MM.1S (cell line): ENCODE data around the gene ARF1.

ENCODE experiments used
- DNase-seq: peaks from one replicate; pipeline ENCODE4 v3.0.0-alpha.2; 2015
- H2AFZ ChIP-seq: fragments of 300-600 bp; sonication (generic); 2 replicates; pipeline ENCODE4 v1.6.0; 2016; ENCODE audit warnings: antibody characterized with exemption, low read length
- H3F3A ChIP-seq: fragments of 300-600 bp; sonication (generic); 2 replicates; pipeline ENCODE4 v1.6.1; 2016; ENCODE audit warnings: mild to moderate bottlenecking, antibody characterized with exemption, low read length, moderate library complexity, mixed read lengths; ENCODE audit not compliant: insufficient read depth
- H3K27ac ChIP-seq: fragments of 300-600 bp; sonication (generic); 2 replicates; pipeline ENCODE4 v1.5.1; 2016; ENCODE audit warnings: mild to moderate bottlenecking, low read length
- H3K27me3 ChIP-seq: fragments of 300-600 bp; sonication (generic); replicated peaks from 2 replicates; pipeline ENCODE4 v1.6.0; 2016; ENCODE audit warnings: low read length; ENCODE audit not compliant: insufficient read depth
- H3K36me3 ChIP-seq: fragments of 300-600 bp; sonication (generic); replicated peaks from 2 replicates; pipeline ENCODE4 v1.6.1; 2016; ENCODE audit warnings: mild to moderate bottlenecking, low read length, mixed read lengths; ENCODE audit not compliant: insufficient read depth
- H3K4me1 ChIP-seq: fragments of 300-600 bp; sonication (generic); 2 replicates; pipeline ENCODE4 v1.6.1; 2016; ENCODE audit warnings: low read length, mixed read lengths
- H3K4me2 ChIP-seq: fragments of 300-600 bp; sonication (generic); 2 replicates; pipeline ENCODE4 v1.6.0; 2016; ENCODE audit warnings: low read depth, low read length
- H3K4me3 ChIP-seq: fragments of 300-600 bp; sonication (generic); 2 replicates; pipeline ENCODE4 v1.5.1; 2016; ENCODE audit warnings: low read length, mixed read lengths
- H3K79me2 ChIP-seq: fragments of 300-600 bp; sonication (generic); 2 replicates; pipeline ENCODE4 v1.6.1; 2016; ENCODE audit warnings: mixed run types, low read length, mixed read lengths
- H3K9ac ChIP-seq: fragments of 300-600 bp; sonication (generic); 2 replicates; pipeline ENCODE4 v1.6.1; 2016; ENCODE audit warnings: low read length, mixed read lengths
- H3K9me2 ChIP-seq: fragments of 300-600 bp; sonication (generic); replicated peaks from 2 replicates; pipeline ENCODE4 v1.6.1; 2016; ENCODE audit warnings: mild to moderate bottlenecking, low read length, mixed read lengths; ENCODE audit not compliant: insufficient read depth
- H3K9me3 ChIP-seq: fragments of 300-600 bp; sonication (generic); replicated peaks from 2 replicates; pipeline ENCODE4 v1.6.1; 2016; ENCODE audit warnings: mild to moderate bottlenecking, low read length, mixed read lengths; ENCODE audit not compliant: insufficient read depth
- H4K20me1 ChIP-seq: fragments of 300-600 bp; sonication (generic); 2 replicates; pipeline ENCODE4 v1.6.1; 2016; ENCODE audit warnings: mild to moderate bottlenecking, low read length, moderate library complexity, mixed read lengths; ENCODE audit not compliant: insufficient read depth
- CTCF ChIP-seq: fragments of 300-600 bp; sonication (generic); IDR thresholded peaks from 2 replicates; pipeline ENCODE4 v1.5.1; 2016; ENCODE audit warnings: antibody characterized with exemption, low read length, mixed read lengths
- EZH2 ChIP-seq: fragments of 300-600 bp; sonication (generic); optimal IDR thresholded peaks from 2 replicates; pipeline ENCODE3; 2017; ENCODE audit warnings: low read depth, mild to moderate bottlenecking, antibody characterized with exemption, low read length, mixed read lengths
- EZH2phosphoT487 ChIP-seq: fragments of 300-600 bp; sonication (generic); IDR thresholded peaks from 2 replicates; pipeline ENCODE4 v1.6.1; 2018; ENCODE audit warnings: antibody characterized with exemption, low read length

ARF1 gene

GRCh38 chr1:228139406-228139930, 57.0 kb downstream of the ARF1 start:
- no peak for DNase-seq
- Histone ChIP-seq H3K79me2 (peaks cover 43% of the 10 kb centered on the region), H3K27me3 (peaks cover 26% of the 10 kb centered on the region), H3K4me2 (peak overlapping the region; percentile 86; the same call in 1 of the 2 replicates), H3K9me2 (no peaks in the 10 kb centered on the region), H3K4me1 (peaks cover 14% of the 10 kb centered on the region), H3K36me3 (no peaks in the 10 kb centered on the region), H3K9ac (peak overlapping the region; percentile 62), H4K20me1 (peaks cover 29% of the 10 kb centered on the region), H3F3A (peaks cover 15% of the 10 kb centered on the region), H2AFZ (peak overlapping the region; percentile 100), H3K4me3 (peak overlapping the region; percentile 95), H3K9me3 (no peaks in the 10 kb centered on the region), H3K27ac (peak overlapping the region; percentile 91; the same call in 1 of the 2 replicates)
- TF ChIP-seq CTCF, result no peak
- TF ChIP-seq EZH2, result no peak
- no peak for TF ChIP-seq EZH2phosphoT487

- H3K4me3 ChIP-seq, result peak within 1 kb of the TSS; percentile 95
- H3K9me2 ChIP-seq, result no peaks in the 10 kb centered on the region
- H3K79me2 ChIP-seq, result peaks cover 50% of the 10 kb centered on the region
- peak within 1 kb of the TSS; percentile 89 for H3K4me2 ChIP-seq
- peaks cover 26% of the 10 kb centered on the region for H3K27me3 ChIP-seq
- H2AFZ ChIP-seq, result peak within 1 kb of the TSS; percentile 100
- peak; percentile 100 for DNase-seq
- peaks cover 32% of the 10 kb centered on the region for H4K20me1 ChIP-seq
- no peak for TF ChIP-seq EZH2phosphoT487
- TF ChIP-seq EZH2, result no peak
- TF ChIP-seq CTCF, result peak; percentile 16; the same call in 1 of the 2 replicates
- H3K9me3 ChIP-seq, result no peaks in the 10 kb centered on the region
- peaks cover 15% of the 10 kb centered on the region for H3F3A ChIP-seq
- no peaks in the 10 kb centered on the region for H3K36me3 ChIP-seq
- peak within 1 kb of the TSS; percentile 91 for H3K27ac ChIP-seq
- H3K4me1 ChIP-seq, result peaks cover 14% of the 10 kb centered on the region
- peak within 1 kb of the TSS; percentile 97 for H3K9ac ChIP-seq
These were observed 57.6 kb downstream of the ARF1 start, which contains the start of gene GUK1 for GRCh38 chr1:228139931-228140723. Gene GUK1, plus strand, starts transcription at chr1:228140279. Its CDS starts 24 bp downstream, at chr1:228140303.

- no peaks in the 10 kb centered on the region for H3K9me2 ChIP-seq
- TF ChIP-seq EZH2 (no peak), CTCF (no peak), EZH2phosphoT487 (no peak)
- H3K27me3 ChIP-seq, result peaks cover 21% of the 10 kb centered on the region
- H3K4me1 ChIP-seq, result peaks cover 14% of the 10 kb centered on the region
- peak overlapping the region; percentile 97 for H3K9ac ChIP-seq
- peak overlapping the region; percentile 91 for H3K27ac ChIP-seq
- H2AFZ ChIP-seq, result peak overlapping the region; percentile 86; the same call in 1 of the 2 replicates
- H3K36me3 ChIP-seq, result 0 out of 2 replicates have a peak, but pooled peaks cover 5% of the 10 kb centered on the region
- peaks cover 57% of the 10 kb centered on the region for H3K79me2 ChIP-seq
- peak; percentile 22 for DNase-seq
- H3K4me3 ChIP-seq, result peak overlapping the region; percentile 95
- no peaks in the 10 kb centered on the region for H3K9me3 ChIP-seq
- peak overlapping the region; percentile 89 for H3K4me2 ChIP-seq
- peaks cover 15% of the 10 kb centered on the region for H3F3A ChIP-seq
- peaks cover 32% of the 10 kb centered on the region for H4K20me1 ChIP-seq
These were observed 58.3 kb downstream of the ARF1 start for GRCh38 chr1:228140724-228141225.
